Inferior parietal cortex (tissue), 1 donor: ENCODE results near the gene CLMN.
"Not testable (repeated sequence)": the region's sequence is repeated elsewhere in the genome, so short reads cannot be mapped to it uniquely, and the experiment has no call there.

Experiments
- DNase-seq: peaks from one replicate; pipeline ENCODE4 v3.0.0-alpha.2; 2016; ENCODE audit errors: extremely low spot score

The CLMN gene

GRCh38 chr14:95191445-95192199 lies 128.1 kb downstream of the CLMN start:
- DNase-seq, result no peak

- no peak for DNase-seq
These were observed 128.9 kb downstream of the CLMN start for GRCh38 chr14:95190857-95191256.

- DNase-seq, result no peak
These were observed 129.3 kb downstream of the CLMN start for GRCh38 chr14:95190346-95190840.

DNA sequence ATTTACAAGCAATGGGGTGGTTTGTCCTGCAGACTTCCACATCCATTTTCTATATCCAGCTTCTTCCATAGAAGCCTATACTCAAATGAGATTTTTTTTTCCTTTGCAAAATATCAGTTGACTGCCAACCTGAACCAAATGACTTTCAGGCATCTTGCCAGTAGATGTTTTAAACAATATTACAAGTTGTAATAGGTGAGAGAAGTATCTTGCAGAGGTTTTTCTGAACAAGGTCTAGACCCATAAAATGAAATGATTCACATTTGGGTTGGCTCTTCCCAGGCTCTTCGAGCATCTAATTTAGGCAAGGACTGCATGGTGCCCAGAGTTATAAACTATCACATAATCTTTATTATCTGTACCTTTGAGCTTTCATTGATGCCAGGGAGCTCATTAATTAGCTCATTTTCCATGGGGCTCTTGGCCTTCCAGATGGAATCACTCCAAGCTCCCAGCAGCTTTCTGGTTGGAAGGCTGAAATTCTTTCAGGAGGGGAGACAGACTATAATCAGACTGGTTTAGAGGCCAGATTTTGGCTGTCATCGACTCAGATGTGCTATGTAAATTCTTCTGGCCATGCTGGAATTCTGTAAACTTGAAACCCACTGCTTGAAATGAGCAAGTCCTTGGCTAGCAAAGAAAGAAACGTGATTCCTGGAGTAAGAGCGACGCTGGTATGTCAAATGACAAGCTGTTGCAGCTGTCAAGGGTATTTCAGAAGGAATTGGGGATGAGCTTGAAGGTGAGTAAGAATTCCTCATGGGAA lies 130.2 kb downstream of the CLMN start:
- no peak for DNase-seq

DNA sequence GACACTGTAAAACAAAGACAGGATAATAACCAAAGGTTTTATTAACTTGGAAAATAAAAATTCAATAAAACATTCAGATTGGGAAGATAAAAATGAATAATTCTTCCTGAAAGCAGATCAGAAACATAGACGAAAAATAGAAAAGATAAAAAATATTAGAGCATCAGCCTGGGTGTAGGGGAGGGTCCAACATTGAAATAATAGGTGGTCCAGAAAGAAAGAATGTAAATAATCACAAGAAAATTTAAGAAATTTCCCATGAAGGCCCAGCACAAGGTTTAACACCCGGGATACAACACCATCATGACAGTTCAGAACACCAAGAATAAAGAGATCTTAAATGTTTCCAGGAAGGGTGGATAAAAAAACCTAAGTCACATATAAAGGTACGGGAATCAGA lies 131.3 kb downstream of the CLMN start:
- DNase-seq, result no peak

DNA sequence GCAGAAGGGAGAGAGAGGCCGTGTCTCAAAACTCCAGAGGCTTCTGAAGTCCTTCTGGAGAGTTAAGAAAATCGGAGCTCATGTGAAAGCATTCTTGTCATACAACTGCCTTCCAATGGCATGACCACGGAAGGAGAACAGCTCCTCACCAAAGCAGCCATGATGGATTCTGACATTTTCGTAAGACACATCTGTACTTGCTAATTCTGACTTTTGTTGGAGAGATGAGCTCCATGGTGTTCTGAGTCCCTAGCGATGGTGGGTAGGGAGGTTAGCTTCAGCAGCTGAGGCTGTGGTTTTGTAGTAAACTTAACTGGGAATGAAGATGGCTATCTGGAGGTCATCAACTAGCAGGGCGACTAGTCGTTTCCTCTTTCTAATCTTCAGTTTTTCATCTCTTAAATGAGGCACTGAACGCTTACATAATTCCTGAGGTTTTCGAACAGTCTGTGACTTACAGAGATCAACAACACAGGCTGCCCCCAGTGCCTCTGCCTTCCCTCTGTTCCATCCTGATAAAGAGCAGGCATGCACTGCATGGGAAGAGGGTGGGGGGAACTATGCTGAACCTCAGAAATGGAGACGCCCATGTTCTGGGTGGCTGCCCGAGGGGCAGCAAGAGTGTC lies 133.8 kb downstream of the CLMN start:
- no peak for DNase-seq

GRCh38 chr14:95185033-95185766 lies 134.5 kb downstream of the CLMN start:
- DNase-seq, result no peak

GRCh38 chr14:95184413-95184790 lies 135.3 kb downstream of the CLMN start:
- no peak for DNase-seq

GRCh38 chr14:95183532-95184412 lies 135.9 kb downstream of the CLMN start:
- DNase-seq, result no peak

DNA sequence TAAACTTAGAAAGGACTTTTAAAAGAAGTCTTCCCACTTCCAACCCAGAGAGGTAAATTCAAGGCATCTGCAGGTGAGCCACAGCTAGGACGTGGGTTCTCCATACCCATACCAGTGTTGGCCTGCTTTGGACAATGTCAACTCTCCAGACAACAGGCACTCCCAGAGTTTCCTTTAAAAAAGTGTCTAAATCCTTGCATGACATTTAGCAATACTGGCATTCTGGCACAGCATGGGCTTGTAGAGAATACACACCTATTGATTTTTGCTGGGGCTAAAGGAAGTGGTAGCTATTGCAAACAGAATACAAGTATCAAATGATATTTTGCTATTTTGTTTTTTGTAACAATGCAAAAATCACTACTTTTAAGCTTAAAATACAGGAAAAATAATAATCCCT lies 136.6 kb downstream of the CLMN start:
- DNase-seq, result no peak

DNA sequence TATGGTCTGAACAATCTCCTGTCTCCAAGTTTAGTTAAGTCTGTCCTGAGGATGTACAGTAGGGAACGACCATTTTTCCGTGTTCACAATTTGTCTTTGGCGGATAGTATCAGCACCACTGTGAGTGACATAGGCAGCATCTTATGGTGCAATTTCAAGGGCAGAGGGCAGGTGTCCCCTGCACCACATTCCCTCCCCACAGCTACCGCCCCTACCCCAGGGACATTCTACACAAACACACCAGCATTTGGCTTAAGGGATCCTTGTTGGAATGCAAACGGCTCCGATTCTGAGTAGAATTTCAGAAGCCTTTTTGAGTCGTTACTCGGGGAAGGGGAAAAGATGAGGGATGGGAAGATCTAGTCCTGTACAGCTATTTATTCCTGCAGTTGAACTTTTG lies 137.3 kb downstream of the CLMN start:
- DNase-seq, result no peak

- no peak for DNase-seq
These were observed 138.6 kb downstream of the CLMN start for GRCh38 chr14:95180966-95181741.

- DNase-seq, result not testable (repeated sequence)
These were observed 144.0 kb downstream of the CLMN start for GRCh38 chr14:95175670-95176069.

DNA sequence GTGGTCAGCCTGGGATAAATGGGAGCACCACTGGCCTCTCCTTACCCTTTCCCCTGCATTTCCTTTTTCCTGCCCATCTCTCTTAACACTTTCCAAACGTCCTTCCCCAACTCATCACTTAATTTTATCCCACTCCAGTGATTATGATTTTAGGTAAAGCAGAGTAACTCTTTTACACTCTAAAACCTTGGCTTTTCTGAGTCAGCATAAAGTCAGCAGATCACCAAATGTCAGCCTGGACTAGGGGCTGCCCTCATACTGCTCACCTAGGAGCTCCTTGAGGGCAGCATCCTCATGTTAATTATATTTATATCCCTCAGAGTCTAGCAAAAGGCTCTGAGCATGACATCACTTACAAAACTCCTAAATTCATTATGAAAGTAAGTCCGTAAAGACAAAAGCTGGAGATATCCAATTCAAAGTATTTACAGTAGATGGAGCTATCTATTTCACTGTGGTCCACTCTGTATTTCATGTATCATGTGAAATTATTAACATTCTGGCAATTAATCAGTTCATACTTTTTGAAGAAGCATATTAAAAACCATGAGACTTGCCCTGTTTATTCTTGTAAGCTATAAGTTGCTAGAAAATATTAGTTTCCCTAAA lies 145.4 kb downstream of the CLMN start:
- DNase-seq, result no peak

DNA sequence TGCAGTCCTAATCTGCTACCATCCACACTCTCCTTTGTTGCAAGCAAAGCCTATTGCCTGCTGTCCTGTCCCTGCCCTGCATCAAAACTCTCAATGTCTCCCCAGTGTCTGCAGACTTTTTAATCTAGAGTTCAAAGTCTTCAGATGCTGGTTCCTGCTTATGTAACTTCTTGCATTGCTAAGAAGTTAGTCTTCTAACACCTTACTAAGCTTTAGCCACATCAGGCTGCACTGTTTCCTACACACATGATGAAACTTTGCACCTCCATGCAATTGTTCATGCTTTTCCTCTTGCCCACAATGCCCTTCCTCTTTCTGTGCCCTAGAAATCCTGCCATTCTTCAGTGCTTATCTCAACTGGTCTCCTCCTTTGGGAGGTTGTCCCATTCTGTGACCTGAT lies 146.2 kb downstream of the CLMN start:
- DNase-seq, result no peak

- DNase-seq, result no peak
These were observed 152.5 kb downstream of the CLMN start for GRCh38 chr14:95167177-95167576.

DNA sequence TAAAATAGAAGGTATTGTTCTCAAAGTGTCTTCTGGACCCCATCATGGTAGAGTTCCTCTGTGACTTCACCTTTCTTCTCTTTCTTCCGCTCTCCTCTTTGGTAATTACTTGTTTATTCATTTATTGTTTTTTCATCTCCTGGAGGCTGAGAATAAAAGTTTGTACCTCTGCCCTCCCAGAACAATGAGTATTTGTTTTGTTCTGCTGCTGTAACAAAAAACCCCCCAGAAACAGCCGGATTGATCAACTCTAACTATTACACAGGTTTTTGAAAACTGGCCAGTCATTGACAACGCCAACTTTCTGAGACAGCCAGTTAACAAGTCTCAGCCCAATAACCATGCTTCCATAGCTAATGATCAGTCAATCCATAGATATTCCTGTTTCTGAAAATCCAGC lies 154.2 kb downstream of the CLMN start:
- DNase-seq, result no peak

DNA sequence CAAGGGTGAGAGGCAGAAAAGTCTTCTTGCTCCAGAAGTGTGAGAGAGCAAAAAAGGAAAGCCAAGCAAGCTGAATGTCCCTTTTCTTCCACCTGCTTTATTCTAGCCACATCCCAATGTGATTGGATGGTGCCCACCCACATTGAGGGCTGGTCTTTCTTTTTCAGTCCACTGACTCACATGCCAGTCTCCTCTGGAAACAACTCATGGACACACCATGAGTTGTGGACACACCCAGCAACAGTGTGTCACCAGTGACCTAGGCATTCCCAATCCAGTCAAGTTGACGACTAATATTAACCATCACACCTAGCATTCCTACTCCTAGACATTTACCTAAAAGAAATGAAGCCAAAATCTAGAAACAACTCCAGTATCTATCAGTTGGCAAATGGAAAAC lies 155.2 kb downstream of the CLMN start:
- no peak for DNase-seq

GRCh38 chr14:95163666-95164065 lies 156.0 kb downstream of the CLMN start:
- DNase-seq, result no peak

DNA sequence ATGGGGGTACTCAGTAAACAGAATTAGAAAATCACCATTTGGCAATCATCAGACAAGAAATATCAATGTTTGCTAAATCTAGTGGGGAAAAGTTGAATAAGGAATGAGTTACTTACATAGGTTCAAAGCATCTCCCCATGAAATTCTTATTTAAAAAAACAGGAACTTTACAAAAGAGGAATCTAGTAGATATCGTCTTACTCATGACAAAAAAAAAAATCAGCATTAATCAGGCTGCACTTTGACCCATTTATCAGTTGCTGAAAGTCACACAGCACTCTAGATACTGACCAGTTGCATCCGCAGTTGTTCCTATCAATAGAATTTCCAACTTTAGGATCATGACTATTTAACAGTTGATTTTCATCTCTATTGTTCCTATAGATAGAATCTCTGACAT lies 156.6 kb downstream of the CLMN start:
- DNase-seq, result no peak
